ENCODE measurements around the gene F10.

- no peak for TF ChIP-seq CTCF (IDR thresholded peaks at IDR 0.05)
- TF ChIP-seq EZH2 (IDR thresholded peaks at IDR 0.05; ENCODE audit: borderline replicate concordance, insufficient read depth, low read depth, low read length, poor library complexity, severe bottlenecking): no peak
These were observed 45.8 kb upstream of the F10 start for GRCh38 chr13:113076681-113077401.
